HG02885 (cell line): Measurements from ENCODE around the gene DDX20.
A peak's percentile ranks its signal among the peaks of the same experiment; 100 is the strongest.

Experiments used
- ATAC-seq: cut with Tn5 transposase; IDR thresholded peaks from one replicate; pipeline ENCODE4 v1.9.1; 2021; ENCODE audit warnings: mild to moderate bottlenecking; ENCODE audit not compliant: unreplicated experiment, poor library complexity

DDX20 gene

DNA sequence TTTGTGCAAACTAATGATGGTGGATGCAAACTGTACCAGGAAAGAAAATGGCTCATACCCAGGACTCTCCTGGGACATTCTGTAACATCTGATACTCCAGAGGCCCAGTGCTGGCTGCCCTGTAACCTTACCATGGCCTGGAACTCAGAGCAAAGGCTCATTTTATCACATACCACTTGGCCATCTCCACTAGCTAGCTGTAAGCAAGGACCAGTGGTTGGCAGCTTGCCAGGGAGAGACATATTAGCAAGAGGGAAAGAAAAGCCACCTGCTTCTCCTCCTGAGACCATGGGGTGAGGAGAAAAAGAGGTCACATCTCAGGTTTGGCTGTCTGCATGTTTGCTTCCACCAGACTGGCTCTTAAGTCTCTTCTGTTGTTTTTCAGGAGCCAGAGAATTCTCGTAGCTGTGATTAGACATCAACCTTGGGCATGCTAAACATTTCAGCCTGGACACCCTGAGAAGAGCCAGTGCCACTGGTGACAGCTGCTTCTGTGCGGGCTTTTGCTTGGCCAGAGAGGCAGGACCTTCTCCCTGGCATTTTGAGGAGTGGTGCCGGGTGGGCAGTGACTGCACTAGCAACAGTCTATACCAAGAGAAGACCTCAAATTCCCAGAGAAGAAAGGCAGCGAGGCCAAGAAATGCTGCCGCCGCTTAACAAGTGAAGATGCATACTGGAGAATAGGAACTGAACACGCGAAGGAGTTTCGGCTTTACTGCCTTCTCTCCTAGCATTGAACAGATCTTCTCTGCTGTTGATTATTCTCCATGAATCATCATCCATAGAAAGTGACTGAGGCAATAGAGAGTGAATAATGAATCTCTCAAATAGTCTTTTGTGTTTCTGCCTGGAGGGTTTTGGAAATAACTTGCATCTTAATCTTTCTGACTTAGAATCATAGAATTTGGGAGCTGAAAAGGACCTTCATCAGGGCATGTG, 9.8 kb upstream of the DDX20 start:
- ATAC-seq, result no peak

DNA sequence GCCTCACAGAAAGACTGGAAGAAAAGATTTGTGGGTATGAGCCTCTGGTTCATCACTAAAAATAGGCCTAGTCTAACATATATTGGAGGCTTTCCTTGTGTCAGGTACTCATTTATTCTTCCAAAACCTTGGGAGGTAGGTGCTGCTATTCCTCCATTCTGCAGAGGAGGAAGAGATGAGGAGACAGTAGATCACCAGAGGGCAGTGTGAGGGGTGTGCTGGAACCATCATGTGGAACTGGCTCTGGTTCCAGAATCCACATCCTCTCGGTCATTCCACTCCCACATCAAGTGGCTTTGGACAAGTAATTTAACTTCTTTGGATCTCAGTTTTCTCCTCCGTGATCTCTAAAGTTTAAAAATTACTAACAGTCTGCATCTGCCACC, 9.1 kb upstream of the DDX20 start:
- ATAC-seq, result no peak

DNA sequence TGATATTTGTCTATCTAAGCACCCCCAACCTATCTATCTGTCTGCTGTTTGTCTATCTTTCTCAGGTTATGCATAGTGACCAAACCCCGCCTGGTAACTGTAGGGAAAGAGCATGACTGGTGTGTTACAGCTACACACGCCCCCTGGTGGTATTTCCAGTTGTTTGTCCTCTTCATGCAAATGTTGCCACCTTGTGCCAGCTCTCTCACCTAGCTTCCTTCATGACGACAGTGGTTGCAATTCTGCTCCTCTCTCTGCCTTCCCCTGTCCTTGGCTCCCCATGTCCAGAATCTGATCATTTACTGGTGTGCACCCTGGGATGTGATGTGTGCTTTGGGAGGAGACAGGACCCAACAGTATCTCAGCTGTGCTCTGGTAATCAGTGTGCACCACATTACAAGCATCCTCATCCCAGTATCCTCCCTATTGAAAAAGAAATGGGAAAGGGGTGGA, 8.4 kb upstream of the DDX20 start:
- ATAC-seq, result no peak

DNA sequence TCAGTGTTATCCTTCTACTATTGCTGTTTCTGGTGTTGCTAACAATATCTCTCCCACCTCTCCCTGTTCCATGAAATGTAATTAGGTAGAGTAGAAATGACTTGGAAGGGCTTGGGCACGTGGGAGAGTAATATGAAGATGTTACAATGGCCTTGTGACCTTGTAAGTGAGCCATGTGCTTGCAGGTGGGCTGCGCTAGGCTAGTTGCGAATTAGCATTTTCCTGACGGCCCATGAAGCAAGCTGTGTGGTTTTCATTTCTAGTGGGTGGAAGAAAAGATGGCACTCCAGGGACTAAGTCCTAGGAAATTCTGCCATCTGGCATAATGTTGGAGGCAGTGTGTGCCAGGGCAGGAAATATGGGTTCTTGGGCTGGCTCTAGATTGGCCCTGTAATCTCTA, 7.8 kb upstream of the DDX20 start:
- no peak for ATAC-seq

DNA sequence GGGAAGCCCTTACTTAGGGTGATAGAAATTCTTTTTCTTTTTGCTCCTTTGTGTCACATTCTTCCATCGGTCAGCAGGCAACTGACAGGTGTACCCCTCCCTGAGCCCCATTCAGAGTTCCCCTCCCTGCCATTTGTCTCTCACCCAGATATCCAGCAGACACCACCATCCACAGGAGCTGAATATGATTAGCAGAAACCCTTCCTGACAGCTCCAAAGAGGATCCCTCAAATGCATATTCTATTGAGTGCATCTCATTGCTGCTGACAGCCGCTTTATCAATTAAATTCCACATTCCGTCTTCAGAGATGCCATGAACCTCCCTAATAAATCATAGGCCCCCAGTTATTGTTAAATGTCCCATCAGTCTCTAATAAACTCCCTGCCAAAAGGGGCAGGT, 6.1 kb upstream of the DDX20 start:
- no peak for ATAC-seq

DNA sequence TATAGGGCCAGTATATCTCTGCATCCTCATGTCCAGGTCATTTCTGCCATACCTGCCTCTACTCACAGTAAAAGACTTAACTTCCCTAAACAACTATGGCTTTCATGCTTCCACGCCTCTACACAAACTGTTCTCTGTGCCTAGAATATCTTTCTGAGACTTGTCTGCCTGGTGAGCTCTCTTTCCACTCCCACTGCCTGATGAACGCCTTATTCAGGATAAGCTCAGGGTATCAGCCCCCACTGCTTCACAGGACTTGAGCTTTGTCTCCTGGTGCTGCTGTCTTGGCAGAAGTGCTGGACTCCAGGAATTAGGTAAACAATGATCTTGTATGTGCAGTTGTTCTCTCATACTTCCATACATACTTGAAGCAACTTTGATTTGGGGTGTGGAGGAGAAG, 4.8 kb upstream of the DDX20 start:
- ATAC-seq, result no peak

DNA sequence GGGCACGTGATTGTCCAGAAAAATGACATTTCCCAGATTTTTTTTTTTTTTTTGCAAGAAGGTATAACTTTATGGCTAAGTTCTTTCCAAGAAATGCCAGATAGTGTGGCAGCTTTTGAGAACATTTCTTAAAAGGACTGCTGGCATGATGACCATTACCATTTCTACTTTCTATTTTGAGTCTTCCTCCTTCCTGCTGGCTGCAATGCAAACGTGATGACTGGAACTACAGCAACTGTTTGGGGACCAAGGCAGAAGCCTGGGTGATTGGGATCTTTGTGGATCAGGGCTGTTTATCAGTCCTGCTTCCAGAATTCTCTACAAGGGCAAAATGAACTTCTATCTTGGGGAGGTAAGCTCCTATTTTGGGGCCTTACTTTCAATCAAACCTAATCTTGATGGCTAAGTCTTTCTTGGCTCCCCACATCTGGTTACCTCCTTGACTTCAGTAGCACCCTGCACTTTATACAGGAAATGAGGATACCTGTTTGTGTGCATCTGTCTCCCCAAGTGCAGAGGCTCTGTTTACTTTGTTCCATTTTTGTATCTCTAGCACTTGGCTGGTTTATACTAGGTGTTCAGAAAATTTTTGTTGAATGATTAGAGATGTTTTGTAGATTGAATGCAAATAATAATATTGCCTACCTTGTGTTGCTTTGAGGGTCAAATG, 3.7 kb upstream of the DDX20 start:
- ATAC-seq, result no peak

DNA sequence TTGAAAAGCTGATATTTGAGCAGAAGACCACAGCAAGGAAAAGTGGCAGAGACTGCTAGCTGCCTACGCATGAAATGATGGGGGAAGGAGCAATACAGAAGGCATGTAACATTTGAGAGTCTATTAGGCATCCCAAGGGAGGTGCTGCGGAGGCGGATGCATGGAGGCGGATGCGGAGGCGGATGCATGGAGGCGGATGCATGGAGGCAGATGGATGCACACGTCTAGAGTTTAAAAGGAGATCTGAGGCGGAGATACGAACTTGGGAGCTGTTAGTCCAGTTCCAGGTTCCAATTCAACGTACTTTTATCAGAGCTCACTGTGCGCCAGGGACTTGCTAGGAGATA, 744 bp upstream of the DDX20 start:
- ATAC-seq, result peak; percentile 1

DNA sequence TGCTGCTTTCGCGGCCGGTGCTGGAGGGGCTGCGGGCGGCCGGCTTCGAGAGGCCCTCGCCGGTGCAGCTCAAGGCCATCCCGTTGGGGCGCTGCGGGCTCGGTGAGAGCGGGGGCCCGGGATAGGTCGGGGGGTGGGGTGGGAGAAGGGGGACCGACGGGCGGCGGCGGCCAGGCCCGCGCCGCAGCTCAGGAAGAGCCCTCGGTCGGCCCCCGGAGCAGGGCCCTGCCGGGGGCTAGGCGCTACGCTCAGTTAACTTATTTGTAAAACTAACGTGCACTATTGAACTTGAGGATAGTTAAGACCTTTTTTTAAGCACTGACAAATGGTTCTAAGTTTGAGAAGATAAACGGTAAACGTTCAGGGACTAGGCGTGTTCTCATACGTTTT, 418 bp downstream of the DDX20 start:
- ATAC-seq, result peak; percentile 23

DNA sequence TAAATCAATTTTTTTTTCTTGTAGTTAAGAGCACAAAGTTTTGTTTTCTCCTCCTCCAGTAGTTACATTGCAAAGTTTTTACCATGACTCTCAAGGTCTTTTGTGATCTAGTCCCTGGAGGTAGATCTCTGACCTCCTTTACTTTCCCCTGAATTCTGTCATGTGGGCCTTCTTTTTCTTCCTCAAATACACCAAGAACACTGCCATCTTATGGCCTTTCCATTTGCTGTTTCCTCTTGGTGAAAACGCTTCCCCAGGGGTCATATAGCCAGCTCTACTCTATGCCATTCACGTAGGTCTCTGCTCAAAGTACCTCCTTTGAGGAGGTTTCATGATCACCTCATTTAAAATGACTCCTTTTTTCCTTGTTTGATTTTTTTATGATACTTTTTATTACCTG, 2.7 kb downstream of the DDX20 start:
- ATAC-seq, result no peak

DNA sequence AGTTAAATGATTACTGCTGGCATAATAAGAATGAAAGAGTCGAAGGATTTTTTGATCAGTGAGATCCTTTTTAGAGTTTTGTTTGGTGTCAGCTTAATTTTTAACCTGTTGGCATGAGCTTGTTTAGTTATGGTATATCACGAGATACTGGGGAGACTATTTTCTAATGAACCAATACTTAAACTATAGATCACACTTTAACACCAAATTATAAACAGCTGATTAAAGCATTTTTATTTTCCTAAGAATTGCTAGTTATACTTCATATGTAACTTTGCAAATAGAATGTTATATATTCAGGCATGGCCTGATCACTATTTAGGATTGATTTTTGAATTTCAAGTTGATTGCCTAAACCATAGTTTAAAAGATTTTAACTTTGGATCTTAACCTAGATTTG, 6.0 kb downstream of the DDX20 start:
- ATAC-seq, result no peak

DNA sequence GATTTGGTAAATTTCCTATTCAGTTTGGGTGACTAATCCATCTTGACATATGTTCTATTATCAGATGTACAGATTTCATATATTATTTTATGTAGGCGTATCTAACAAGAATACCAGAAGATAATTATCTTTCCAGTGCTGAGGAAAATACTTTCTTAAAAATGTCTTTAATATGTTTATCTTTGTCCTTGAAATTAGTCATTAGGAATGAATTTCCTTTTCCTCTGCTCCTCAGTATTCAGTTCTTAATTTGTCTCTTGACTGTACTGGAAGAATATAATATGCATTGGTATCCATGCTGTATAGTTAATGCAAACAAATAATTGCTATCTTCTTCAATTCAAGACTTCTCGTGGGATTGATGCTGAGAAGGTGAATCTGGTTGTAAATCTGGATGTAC, 6.6 kb downstream of the DDX20 start:
- no peak for ATAC-seq

DNA sequence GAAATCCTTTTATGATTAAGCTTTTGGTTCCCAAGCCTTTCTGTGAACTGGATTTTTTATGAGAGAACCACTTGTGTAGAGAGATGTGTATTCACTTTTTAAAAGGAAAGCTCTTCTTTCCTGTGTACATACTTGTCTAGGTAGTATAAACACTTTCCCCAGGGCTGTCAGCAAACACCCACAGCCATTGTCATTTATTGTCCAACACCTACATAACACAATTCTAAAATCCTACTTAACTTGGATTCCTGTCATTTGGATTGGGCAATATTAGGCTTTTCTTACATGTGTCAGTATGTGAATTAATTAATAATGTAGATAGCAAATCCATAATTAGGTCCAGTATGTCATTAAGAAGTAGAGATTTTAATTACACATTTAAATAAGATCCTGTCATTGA, 12.3 kb downstream of the DDX20 start:
- no peak for ATAC-seq

DNA sequence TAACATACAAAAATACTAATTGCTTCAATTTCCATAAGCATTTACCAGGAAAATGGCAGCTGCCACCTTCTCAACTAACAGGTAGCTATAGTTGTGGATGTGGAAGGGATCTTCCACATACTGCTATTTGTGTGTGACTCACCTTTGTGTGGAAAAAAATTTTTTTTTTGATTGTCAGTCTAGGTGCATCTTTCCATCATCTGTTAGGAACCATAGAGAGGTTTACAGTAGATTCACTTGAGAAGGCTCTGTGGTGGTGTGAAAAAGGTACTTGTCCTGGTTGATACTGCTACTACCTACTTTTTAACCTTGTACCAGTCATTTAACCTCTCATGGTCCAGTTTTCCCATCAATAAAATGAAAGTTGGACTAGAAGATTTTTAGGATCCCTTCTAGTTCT, 12.9 kb downstream of the DDX20 start:
- ATAC-seq, result no peak

DNA sequence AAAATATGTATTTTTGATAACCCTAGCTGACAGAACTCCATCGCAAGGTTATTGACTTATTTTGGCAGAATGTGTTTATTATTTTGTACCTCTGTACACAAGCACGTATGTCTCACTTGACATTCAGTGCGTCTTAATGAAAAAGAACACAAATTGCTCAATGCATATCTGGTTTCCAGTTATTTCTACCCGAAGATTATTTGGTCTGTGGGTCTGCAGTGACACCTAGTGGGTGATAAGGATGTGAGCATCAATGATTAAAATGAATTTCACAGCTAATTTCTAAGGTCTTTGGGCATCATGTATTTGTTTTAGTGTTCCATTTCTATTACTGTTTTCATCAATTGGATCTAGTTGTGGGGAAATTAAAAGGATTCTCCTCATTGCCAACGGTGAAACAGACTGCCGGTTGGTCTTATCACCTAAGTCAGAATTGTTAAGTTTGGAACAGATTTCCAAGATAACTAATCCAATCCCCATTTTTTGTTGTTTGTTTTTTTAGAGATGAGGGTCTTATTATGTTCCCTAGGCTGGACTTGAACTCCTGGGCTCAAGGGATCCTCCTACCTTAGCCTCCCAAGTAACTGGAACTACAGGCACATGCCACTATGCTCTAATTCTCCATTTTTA, 13.9 kb downstream of the DDX20 start:
- no peak for ATAC-seq

DNA sequence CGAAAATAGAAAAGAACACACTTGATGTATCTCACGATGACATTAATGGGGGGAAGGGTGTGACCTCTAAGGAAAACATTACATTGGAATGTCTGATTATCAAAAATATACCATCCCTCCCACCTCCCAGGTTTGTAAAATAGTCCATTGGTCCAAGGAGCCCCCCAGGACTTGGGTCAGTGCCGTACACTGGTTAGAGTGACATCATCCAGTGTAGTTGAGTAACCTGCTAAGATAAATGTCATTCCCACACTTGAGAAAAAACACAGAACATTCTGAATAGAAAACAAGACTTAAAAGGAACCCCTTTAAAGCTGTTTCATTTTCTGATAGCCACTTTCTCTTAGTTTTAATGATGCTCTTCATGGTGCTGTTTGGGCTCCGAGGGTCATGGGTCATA, 15.2 kb downstream of the DDX20 start:
- ATAC-seq, result no peak

DNA sequence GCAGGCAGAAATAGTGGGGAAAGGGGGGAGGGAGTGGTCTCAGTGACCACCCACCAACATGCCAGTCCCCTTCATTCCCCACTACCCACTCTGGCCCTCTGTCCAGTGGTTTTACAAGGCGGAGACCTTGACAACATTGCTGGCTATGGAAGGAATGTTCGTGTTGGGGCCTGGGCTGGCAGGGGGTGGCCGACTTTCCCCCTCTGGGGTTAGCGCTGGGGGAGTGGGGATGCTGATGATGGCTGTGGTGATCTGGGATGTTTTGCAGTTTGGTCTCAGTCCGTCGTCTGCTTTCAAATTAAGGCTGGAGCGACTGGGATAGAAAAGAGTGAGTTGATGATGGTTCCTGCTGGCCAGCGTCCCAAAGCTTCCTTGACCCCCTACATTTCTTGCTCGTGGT, 20.3 kb downstream of the DDX20 start:
- ATAC-seq, result no peak

DNA sequence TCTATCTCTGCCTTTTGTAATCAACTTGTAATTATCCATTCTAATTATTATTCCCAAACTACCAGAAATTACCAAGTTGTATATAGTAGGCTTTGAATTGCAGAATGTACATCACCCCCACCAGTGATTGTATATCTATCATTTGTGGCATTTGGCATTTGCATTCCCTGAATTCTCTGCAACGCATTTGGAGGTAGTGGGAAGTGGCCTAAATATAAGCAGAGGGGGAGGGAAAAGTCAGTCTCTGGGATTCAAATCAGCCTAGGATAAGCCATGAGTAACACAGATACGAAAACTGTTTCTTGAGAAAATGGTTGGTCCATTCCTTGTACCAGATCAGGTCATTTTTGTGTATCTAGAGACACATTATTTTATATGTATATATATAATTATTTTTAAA, 20.7 kb downstream of the DDX20 start:
- no peak for ATAC-seq

DNA sequence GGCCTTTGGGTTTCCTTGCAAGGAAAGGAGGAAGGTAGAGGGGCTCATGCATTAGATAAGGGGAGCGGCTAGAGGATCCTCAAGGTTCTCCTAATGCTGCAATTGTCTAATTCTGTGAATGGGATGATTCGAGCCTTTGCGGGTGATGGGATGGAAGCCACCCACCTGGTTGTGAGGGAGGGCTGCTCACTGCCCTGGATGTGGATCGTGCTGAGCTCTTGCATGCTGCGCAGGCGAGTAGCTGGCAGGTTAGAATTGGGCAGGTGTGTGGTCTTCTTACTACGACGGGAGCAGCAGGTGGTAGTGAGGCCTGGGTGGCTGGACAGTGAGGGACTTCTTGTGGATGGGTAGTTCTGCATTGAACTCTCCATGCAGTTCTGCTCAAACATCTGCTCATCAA, 21.2 kb downstream of the DDX20 start:
- no peak for ATAC-seq

DNA sequence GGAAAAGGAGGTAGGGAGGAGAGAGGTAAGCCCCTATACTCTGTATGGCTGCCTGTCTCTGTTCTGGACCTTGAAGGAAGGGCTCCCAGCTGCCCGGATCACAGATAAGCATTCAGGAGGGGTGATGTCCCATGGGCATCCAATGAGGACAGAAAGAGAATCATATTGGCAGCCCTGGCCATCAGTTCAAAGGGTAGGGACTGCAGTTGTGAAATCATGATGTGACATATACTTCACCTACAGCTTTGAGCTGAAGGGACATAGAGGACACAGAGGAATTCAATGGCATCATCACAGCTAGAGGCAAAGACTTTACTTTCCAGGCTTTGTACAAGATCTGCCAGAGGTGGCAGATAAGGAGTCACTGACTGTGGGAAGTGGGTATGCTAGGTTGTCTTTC, 21.6 kb downstream of the DDX20 start:
- ATAC-seq, result no peak

DNA sequence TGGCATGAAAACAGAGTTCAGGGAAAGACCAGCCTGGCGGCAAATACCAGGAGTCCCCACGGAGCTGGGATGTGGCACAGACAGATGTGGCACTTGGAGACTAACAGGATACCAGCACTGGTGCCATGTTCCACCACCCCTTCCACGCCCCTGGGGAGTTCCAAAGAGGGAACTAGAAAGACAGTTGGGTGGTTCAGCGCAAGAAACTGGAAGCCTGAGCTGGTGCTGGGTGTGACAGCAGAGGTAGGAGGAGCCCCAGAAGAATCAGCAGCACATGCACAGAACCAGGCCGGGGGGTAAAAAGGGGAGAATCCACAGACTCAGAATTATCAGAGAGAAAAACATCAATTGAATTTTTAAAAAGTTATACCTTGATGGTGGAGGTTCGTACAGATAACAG, 22.4 kb downstream of the DDX20 start:
- ATAC-seq, result no peak
